ENCODE data around the gene AKR1C2.
"Not testable (repeated sequence)": the region's sequence is repeated elsewhere in the genome, so short reads cannot be mapped to it uniquely, and the experiment has no call there.

The AKR1C2 gene

DNA sequence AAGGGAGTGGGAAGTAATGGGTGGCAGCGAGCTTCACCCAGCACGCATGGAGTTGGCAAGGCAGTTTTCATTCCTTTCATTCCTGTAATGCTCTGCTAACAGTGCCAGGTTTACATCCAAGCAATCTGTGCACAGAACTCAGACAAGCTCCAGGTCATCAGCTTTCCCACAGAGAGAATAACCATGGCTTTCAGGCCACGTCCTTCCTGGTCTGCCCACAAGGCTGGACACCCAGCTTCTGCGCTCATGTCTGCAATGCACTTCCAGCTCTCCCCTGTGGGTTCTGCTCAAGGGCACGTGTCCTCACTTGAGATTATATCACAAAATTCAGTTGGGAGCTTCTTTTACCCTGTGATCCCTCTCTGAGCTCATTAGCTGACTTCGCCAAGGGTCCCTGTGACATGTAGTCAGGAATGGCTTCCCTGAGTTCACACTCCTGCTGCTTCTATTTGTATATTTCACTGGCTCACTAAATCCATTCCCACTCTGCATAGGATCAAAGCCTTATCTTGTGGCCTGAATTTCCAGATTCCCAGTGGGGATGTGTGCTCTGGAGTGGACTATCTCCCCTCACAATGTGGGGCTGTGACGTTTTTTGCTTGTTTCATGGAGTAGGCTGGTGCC is 18.6 kb downstream of the AKR1C2 start:
- Mint-ChIP-seq H3K9me3 (no peaks in the 10 kb centered on the region), H3K27me3 (peaks cover 16% of the 10 kb centered on the region), H3K4me1 (no peaks in the 10 kb centered on the region), H3K27ac (no peak overlapping the region), H3K36me3 (no peaks in the 10 kb centered on the region), H3K4me3 (no peak overlapping the region)
- CTCF ChIA-PET = interaction anchor here (4.8 kb wide), 1 partner anchor 135 kb away, joined by 28 read pairs; no protein-coding TSS in a partner anchor
- no peak for DNase-seq

DNA sequence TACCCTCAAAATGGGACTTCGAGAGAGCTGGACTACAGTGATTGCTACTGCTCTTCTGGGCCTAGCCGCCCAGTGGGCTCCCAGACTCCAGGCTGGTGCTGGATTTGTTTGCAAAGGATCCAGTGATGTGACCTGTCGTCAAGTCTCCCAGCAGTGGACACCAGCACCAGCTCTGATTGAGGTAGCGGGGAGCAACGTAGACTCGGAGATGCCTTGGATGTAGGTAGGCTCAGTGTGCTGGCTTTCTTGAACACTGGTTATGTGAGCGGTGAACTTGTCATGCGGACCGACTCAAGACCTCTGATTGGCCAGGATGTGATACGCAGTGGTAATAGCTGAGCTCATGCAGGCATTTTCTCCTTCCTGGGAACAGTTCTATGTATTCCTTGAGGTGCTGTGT is 19.4 kb downstream of the AKR1C2 start:
- H3K27ac Mint-ChIP-seq = no peak overlapping the region
- peaks cover 16% of the 10 kb centered on the region for H3K27me3 Mint-ChIP-seq
- CTCF ChIA-PET = interaction anchor here (4.8 kb wide), 1 partner anchor 134 kb away, joined by 28 read pairs; no protein-coding TSS in a partner anchor
- H3K9me3 Mint-ChIP-seq = no peaks in the 10 kb centered on the region
- H3K4me3 Mint-ChIP-seq = no peak overlapping the region
- DNase-seq = no peak
- no peaks in the 10 kb centered on the region for H3K4me1 Mint-ChIP-seq
- H3K36me3 Mint-ChIP-seq = no peaks in the 10 kb centered on the region

DNA sequence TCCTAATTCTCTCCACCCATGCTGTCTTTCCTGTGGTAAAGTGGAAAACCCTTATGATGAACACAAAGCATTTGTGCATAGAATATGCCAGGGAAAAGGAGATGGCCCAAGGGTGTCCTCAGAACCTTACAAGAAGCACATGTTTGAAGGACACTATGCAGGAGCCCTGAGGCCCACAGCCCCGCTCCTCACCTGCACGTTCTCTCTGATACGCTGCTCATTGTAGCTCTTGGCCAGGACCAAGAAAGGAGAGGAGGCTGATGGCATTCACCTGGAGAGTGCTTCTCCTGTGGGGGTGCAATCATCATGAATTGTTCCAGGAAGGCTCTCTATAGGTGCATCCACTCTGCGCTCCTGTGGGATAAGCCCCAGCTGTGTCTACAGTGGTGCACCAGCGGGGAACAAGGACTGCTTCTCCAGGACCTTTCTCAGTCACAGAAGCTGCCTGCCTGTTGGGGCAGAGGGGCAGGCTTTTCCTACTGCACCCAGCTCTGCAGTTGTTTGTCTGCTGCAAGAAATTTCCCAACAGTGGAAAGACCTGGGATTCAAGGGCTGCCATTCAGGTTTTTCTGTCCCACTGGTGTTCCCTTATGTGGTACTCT is 19.9 kb downstream of the AKR1C2 start:
- Mint-ChIP-seq H3K36me3 (no peaks in the 10 kb centered on the region), H3K27me3 (peaks cover 16% of the 10 kb centered on the region), H3K9me3 (no peaks in the 10 kb centered on the region), H3K4me3 (no peak overlapping the region), H3K27ac (no peak overlapping the region), H3K4me1 (no peaks in the 10 kb centered on the region)
- CTCF ChIA-PET = interaction anchor here (4.8 kb wide), 1 partner anchor 134 kb away, joined by 28 read pairs; no protein-coding TSS in a partner anchor
- no peak for DNase-seq

DNA sequence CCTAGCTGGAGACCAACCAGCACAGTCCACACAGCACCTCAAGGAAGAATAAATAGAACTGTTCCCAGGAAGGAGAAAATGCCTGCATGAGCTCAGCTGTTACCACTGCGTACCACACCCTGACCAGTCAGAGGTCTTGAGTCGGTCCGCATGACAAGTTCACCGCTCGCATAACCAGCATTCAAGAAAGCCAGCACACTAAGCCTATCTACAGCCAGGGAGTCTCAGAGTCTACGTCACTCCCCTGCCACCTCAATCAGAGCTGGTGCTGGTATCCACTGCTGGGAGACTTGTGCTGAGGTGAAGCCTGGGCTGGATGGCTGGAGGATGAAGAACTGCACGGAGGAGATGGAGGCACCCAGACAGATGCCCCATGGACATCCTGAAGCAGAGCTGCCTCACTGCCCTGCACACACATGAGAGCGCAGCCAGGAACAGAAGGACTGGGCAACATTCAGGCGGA is 20.9 kb downstream of the AKR1C2 start:
- CTCF ChIA-PET = interaction anchor here (0.8 to 4.8 kb wide), 2 partner anchors 34 to 133 kb away, joined by 3 to 28 read pairs; no protein-coding TSS in a partner anchor
- Mint-ChIP-seq H3K36me3 (no peaks in the 10 kb centered on the region), H3K27ac (no peak overlapping the region), H3K27me3 (peaks cover 16% of the 10 kb centered on the region), H3K4me1 (no peaks in the 10 kb centered on the region), H3K9me3 (no peaks in the 10 kb centered on the region), H3K4me3 (no peak overlapping the region)
- DNase-seq = no peak

DNA sequence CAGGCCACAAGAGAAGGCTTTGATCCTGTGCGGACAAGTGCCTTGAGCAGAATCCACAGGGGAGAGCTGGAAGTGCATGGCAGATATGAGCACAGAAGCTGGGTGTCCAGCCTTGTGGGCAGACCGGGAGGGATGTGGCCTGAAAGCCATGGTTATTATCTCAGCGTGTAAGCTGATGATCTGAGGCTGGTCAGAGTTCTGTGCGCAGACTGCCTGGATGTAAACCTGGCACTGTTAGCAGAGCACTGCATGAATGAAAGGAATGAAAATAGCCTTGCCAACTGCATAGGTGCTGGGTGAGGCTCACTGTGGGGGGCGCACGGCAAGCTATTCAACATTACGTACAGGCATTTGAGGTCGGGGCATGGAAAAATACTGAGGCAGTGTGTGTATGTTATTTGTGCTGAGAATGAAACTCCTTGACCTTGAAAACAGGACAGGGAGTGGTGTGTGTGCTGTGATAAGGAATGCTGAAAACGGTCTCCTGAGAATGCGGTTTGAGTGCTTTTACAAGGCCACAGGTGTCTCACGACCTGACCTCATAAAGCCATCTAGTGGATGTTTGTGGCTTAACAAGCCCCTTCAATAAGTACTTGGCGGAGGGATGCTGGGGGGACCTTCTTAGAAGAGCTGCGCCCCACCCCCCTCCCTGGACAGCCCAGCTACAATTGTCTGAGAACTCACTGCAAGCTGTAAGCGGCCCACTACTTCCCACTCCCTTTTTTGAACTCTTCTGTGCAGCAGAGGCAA is 21.8 kb downstream of the AKR1C2 start:
- Mint-ChIP-seq H3K9me3 (no peaks in the 10 kb centered on the region), H3K36me3 (no peaks in the 10 kb centered on the region), H3K27me3 (peaks cover 16% of the 10 kb centered on the region), H3K4me3 (no peak overlapping the region), H3K4me1 (no peaks in the 10 kb centered on the region), H3K27ac (no peak overlapping the region)
- no peak for DNase-seq
- CTCF ChIA-PET = interaction anchor here (0.8 to 4.8 kb wide), 3 partner anchors 33 to 167 kb away, joined by 3 to 28 read pairs (median 3); no protein-coding TSS in a partner anchor

DNA sequence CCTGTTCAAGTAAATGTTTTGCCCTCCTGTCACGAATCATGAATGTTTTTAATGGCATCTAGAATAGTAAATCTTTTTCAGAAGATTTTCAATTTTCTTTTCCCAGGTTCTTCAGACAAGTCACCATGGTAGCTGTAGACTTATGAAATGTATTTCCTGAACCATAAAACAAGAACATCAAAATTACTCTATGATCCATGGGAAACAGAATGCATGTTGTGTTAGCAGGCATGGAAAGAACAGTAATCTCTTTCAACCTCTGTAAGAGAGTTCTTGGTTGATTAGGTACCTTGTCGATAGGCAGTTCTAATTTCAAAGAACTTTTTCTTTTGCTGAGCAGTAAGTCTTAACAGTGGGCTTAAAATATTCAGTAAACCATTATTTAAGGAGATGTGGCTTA is 22.9 kb downstream of the AKR1C2 start:
- CTCF ChIA-PET = interaction anchor here (4.8 kb wide), 1 partner anchor 131 kb away, joined by 28 read pairs; no protein-coding TSS in a partner anchor

DNA sequence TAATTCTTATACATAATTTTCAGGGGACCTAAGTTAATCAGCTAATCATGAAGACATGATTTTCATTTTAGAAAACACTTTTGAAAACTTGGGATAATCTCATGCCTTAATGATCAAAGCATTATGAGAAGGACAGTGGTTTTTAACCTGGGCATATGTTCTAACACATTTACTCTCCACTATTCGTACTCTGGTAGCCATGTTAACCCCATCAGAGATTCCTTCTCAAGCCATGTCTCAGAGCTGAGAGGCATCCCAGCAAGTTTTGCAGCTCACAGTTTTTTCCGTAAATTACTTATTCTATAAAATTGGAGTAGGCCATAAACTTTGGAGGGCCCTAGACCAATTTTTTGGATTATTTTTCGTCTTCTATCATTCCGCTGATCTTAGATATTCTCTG is 24.8 kb downstream of the AKR1C2 start:
- Mint-ChIP-seq H3K36me3 (no peaks in the 10 kb centered on the region), H3K4me1 (no peaks in the 10 kb centered on the region), H3K27me3 (peaks cover 10% of the 10 kb centered on the region), H3K4me3 (no peak overlapping the region), H3K9me3 (no peaks in the 10 kb centered on the region), H3K27ac (no peak overlapping the region)
- no peak for DNase-seq
- CTCF ChIA-PET = no interaction called here

More for the DNA sequence above, 22.9 kb downstream of the AKR1C2 start:
- no peaks in the 10 kb centered on the region for H3K36me3 Mint-ChIP-seq
- no peaks in the 10 kb centered on the region for H3K9me3 Mint-ChIP-seq
- no peaks in the 10 kb centered on the region for H3K4me1 Mint-ChIP-seq
- no peak overlapping the region for H3K27ac Mint-ChIP-seq
- no peak overlapping the region for H3K4me3 Mint-ChIP-seq
- H3K27me3 Mint-ChIP-seq = peaks cover 16% of the 10 kb centered on the region
- no peak for DNase-seq

DNA sequence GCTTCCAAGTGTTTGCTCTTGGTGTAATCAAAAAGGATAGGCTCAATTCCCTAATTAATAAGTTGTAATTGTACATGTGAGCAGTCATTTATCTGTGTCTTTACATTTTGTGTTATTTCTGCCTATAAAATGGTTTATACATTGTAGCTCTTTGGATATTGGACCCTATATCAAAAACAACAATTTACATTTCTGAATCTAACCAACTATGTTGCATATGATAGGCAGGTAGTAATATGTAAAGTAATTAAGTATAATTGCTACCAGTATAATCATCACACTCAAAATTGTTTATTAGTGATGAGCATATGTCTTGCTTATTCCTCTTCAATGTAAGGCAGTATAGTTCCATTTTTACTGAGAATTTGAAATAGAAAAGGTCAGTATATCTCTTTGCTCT is 26.6 kb downstream of the AKR1C2 start:
- Mint-ChIP-seq H3K27me3 (no peaks in the 10 kb centered on the region), H3K4me3 (no peak overlapping the region), H3K4me1 (no peaks in the 10 kb centered on the region), H3K27ac (no peak overlapping the region), H3K9me3 (no peaks in the 10 kb centered on the region), H3K36me3 (no peaks in the 10 kb centered on the region)
- CTCF ChIA-PET = no interaction called here
- no peak for DNase-seq

DNA sequence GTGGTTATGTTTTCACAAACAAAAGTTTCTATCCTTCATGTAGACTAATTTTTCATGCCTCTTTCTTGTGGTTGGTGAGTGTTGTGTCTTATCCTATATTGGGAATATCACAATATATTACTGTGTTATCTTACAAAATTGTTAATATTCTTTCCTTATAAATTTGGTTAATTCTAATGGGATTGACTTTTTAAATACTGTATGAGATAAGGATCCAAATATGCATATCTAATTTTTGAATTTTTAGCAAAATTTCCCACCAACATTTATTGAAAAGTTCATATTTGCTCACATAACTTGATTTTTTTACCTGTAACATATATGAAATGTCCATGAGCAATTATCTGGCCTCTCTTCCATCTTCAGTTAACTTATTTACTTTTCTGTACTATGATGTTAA is 29.3 kb downstream of the AKR1C2 start:
- DNase-seq, H3K27me3 Mint-ChIP-seq, H3K9me3 Mint-ChIP-seq, CTCF ChIA-PET, H3K36me3 Mint-ChIP-seq, H3K27ac Mint-ChIP-seq, H3K4me1 Mint-ChIP-seq, H3K4me3 Mint-ChIP-seq: not testable (repeated sequence)

DNA sequence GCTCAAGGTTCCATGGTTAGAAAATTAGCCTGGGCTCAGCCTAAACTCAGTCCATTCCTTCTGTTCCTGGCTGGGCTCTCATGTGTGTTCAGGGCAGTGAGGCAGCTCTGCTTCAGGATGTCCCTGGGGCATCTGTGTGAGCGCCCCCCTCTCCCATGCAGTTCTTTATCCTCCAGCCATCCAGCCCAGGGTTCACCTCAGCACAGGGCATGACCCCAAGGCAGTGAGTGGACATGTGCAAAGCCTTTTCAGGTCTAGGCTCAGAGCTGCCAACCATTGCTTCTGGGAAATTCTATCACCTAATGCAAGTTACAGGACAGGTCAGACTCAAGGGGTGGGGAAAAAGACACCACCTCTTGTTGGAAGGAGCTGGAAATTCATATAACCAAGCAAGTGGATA is 30.4 kb downstream of the AKR1C2 start:
- H3K36me3 Mint-ChIP-seq, H3K27ac Mint-ChIP-seq, H3K9me3 Mint-ChIP-seq, H3K4me3 Mint-ChIP-seq, DNase-seq, CTCF ChIA-PET, H3K4me1 Mint-ChIP-seq, H3K27me3 Mint-ChIP-seq: not testable (repeated sequence)

DNA sequence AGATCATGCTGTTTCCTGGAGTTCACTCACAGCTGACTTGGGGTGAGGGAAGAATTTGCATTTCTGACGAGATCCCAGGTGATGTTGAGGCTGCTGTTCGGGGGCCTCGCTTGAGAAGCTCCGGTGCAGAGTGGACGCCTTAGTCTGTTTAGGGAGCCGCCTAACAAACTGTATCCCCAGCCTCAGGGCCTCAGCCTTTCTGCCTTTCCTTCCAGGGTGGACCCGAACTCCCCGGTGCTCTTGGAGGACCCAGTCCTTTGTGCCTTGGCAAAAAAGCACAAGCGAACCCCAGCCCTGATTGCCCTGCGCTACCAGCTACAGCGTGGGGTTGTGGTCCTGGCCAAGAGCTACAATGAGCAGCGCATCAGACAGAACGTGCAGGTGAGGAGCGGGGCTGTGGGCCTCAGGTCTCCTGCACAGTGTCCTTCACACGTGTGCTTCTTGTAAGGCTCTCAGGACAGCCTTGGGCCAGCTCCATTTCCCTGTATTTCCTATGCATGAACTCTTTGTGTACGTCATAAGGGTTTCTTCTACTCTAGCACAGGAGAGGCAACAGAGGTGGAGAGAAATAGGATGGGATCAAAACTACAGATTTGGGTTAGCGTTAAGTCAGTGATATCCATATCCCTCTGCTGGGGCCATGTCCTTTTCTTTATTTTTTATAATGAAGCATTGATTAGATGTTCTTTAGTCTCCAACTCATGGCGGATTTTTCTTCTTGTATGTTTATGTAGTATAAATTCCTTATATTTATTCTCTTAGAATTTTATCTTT is 31.1 kb downstream of the AKR1C2 start:
- H3K27ac Mint-ChIP-seq, H3K36me3 Mint-ChIP-seq, H3K9me3 Mint-ChIP-seq, H3K4me3 Mint-ChIP-seq, DNase-seq, H3K27me3 Mint-ChIP-seq, H3K4me1 Mint-ChIP-seq, CTCF ChIA-PET: not testable (repeated sequence)

DNA sequence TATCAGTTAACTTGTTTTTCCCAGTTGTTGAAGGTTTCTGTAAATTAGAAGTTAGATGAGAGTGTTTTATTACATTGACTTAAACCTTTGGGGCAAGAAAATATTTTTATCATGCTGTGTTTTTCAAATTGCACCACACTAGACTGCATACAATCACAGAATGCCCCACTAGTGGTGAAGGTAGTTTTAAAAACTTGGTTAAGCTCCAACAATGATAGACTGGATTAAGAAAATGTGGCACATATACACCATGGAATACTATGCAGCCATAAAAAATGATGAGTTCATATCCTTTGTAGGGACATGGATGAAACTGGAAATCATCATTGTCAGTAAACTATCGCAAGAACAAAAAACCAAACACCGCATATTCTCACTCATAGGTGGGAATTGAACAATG is 33.3 kb downstream of the AKR1C2 start:
- H3K4me1 Mint-ChIP-seq, H3K27me3 Mint-ChIP-seq, H3K4me3 Mint-ChIP-seq, H3K27ac Mint-ChIP-seq, DNase-seq, H3K9me3 Mint-ChIP-seq, H3K36me3 Mint-ChIP-seq, CTCF ChIA-PET: not testable (repeated sequence)

DNA sequence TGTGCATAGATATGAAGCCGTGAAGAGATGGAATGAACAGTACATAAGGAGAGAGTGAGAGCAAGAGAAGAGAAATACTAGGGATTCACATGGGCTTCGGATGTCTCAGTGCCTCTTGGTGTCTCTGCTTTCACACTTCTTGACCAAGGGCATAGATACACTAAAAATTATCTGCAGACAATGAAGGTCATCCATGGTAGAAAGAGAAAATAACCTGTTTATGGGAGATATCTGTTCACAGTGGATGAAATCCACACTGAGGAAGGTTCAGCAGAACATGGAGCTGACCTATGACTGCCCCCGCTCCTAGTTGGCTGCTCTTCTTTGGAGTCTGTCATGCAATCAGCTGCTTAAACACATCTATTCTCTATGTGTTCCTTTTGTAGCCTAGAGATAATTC is 34.4 kb downstream of the AKR1C2 start:
- H3K4me3 Mint-ChIP-seq, CTCF ChIA-PET, H3K36me3 Mint-ChIP-seq, H3K27me3 Mint-ChIP-seq, H3K27ac Mint-ChIP-seq, DNase-seq, H3K9me3 Mint-ChIP-seq, H3K4me1 Mint-ChIP-seq: not testable (repeated sequence)

DNA sequence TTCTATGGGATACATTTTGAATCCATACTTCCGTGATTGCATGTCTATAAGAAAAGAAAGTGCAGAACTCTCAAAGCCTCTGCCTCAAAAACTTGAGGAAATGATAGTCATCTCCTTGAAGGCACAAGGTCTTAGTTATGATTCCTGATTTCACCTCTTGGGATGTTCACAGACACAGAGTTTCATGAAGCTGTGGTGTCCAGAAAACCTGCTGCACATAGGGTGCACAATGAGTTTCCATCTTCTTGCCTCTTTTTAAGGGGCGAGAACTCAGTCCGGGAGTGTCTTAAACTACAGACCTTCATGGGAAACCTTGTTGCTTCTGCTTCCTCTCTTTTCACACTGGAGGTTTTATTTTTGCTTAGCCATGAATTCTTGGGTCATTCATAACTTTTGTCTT is 36.5 kb downstream of the AKR1C2 start:
- H3K27ac Mint-ChIP-seq, DNase-seq, H3K27me3 Mint-ChIP-seq, CTCF ChIA-PET, H3K4me1 Mint-ChIP-seq, H3K4me3 Mint-ChIP-seq, H3K36me3 Mint-ChIP-seq, H3K9me3 Mint-ChIP-seq: not testable (repeated sequence)

Measured in activated naive CD4-positive, alpha-beta T cell treated with anti-CD3 and anti-CD28 coated beads, Interleukin-2, amount 10 ng/mL, durations not matched to agents 7 days and 5 days (primary cell).